ENCODE results near the gene MTSS2.

The MTSS2 gene, protein sequence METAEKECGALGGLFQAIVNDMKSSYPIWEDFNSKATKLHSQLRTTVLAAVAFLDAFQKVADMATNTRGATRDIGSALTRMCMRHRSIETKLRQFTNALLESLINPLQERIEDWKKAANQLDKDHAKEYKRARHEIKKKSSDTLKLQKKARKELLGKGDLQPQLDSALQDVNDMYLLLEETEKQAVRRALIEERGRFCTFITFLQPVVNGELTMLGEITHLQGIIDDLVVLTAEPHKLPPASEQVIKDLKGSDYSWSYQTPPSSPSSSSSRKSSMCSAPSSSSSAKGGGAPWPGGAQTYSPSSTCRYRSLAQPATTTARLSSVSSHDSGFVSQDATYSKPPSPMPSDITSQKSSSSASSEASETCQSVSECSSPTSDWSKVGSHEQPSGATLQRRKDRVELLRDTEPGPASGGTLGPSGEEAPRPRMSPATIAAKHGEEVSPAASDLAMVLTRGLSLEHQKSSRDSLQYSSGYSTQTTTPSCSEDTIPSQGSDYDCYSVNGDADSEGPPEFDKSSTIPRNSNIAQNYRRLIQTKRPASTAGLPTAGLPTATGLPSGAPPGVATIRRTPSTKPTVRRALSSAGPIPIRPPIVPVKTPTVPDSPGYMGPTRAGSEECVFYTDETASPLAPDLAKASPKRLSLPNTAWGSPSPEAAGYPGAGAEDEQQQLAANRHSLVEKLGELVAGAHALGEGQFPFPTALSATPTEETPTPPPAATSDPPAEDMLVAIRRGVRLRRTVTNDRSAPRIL

DNA sequence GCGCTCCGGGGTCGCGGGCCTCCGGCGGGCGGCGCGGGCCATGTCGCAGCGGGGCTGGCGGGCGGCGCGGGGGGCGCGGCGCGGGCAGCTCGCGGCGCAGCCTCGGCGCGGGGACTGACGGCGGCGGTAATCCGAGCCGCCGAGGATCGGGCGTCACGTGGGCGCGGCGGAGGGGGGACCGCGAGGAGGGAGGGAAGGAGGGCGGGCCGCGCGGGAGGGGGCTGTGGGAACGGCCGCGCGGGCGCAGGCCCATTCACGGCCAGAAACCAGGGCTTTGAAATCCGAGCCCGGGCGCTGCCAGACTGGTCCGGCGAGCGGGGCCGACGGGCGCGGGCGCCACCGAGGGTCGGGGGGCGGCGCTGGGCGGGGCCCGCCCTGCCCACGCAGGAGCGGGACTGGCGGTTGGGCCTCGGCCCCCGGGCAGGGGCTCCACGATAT, at the start of gene MTSS2:
Gene MTSS2 (minus strand): TSS at position 116 of the 438 bp plus-strand sequence. CDS start 262 bp downstream, outside the sequence.
- DNase-seq (ENCODE audit: low read depth in 2 of 2): no peak

- no peak for DNase-seq (ENCODE audit: low read depth in 2 of 2)
Observed at GRCh38 chr16:70735141-70735979, 49.5 kb upstream of the MTSS2 start.

- no peak for DNase-seq (ENCODE audit: low read depth in 2 of 2)
Observed at GRCh38 chr16:70734522-70735095, 48.8 kb upstream of the MTSS2 start.

GRCh38 chr16:70730944-70731343, 45.1 kb upstream of the MTSS2 start:
- DNase-seq (ENCODE audit: low read depth in 2 of 2): no peak

GRCh38 chr16:70730031-70730430, 44.2 kb upstream of the MTSS2 start:
- no peak for DNase-seq (ENCODE audit: low read depth in 2 of 2)

GRCh38 chr16:70729292-70729691, 43.4 kb upstream of the MTSS2 start:
- no peak for DNase-seq (ENCODE audit: low read depth in 2 of 2)

- DNase-seq (ENCODE audit: low read depth in 2 of 2): no peak
Observed at GRCh38 chr16:70728150-70728549, 42.3 kb upstream of the MTSS2 start.

GRCh38 chr16:70726892-70727361, 41.1 kb upstream of the MTSS2 start:
- DNase-seq (ENCODE audit: low read depth in 2 of 2): no peak

DNA sequence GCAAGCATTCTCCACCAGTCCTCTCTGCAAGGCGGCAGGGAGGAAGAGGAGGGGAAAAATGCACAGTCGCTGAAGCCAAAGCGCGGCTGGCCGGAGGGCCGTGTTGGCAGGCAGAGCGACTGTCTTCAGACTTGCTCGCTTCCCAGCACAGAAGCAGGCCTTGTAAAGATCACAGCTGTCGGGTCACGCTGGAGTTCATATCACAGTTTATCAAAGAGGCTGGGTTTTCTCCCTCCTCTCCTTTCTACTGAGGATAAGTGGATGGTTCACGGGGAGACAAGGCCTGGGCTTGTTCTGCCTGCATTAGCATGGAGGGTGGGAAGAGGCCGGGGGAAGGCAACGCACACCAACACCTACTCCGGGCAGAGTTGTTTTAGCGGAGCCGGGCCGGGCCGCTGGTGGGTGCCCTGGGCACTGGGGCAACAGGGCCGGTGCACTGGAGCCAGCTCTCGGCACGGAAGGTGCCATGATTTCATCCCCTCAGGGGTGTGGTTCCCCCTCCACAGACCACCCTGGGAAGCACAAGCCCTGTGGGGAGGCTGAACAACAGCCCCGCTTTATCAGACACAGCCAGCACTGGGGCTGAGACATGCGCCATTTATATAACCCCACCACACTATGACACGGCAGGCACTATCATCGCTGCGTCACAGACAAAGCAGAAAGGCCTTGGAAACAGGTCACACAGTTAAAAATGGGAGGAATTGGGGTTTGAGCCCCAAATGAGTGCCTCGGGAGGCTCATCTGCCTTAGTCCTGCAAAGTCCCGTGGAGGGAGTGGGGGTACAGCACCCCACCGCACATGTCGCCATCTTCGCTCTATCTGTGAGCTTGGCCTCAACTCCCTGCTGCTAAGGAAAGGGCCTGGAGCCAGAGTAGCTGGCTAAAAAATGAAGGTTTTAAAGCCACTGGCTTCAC, 40.3 kb upstream of the MTSS2 start:
- no peak for DNase-seq (ENCODE audit: low read depth in 2 of 2)

GRCh38 chr16:70725024-70725911, 39.4 kb upstream of the MTSS2 start:
- no peak for DNase-seq (ENCODE audit: low read depth in 2 of 2)

DNA sequence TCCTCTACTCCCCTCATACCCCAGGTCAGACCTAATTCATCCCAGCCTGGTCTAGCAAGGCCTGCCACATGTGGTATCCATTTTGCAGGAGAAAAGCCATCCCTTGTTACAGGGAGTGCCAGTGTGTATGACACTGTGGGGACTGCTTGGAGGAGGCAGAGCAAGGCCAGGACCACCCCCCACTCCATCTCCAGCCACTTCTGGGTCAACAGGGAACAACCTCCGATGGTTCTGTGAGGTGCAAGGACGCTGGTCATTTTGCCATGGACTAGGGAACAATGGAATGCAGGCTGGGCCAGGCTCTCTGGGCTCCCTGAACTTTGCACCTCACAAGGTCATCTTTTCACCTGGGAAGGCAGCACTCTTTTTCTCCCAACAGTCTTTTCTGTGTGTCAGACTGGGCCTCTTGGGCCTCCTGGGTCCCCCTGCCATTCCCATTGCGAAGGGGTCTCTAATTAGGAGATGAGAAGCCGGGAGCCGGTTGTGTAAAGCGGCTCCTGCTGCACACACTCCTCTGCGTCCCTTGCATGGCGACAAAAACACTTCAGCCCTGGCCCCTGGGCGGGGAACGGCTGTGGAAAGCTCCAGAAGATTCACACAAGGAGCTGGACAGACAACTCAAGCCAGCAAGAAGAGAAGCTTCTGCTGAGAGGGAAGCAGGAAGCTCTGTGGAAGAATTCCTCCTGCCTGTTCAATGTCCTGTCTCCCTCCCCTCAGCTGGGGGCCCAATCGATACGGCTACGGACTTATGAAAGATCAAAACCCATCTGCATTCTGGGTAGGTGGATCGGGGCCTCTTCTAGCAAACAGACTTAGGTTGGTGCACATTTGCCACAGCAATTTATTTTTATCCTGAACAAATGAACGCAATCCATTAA, 38.5 kb upstream of the MTSS2 start:
- no peak for DNase-seq (ENCODE audit: low read depth in 2 of 2)

DNA sequence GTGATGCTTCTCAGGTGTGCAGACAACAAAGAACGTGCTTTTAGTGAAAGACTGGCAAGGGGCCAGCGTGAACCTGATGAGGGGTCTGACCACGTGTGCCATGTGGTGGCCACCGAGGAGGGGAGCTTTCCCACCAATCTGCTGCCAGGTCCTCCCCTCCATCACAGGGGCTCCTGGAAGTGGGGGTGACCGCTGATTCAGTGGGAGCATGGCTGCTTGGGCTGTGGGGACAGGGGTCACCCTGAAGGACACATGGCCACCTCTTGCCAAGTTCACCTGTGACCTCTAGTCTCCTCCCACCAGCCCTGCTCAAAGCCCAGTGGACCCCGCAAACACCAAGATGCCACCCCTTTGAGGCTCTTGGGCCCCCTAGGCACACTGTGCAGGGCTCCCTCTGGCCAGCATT, 37.9 kb upstream of the MTSS2 start:
- no peak for DNase-seq (ENCODE audit: low read depth in 2 of 2)

DNA sequence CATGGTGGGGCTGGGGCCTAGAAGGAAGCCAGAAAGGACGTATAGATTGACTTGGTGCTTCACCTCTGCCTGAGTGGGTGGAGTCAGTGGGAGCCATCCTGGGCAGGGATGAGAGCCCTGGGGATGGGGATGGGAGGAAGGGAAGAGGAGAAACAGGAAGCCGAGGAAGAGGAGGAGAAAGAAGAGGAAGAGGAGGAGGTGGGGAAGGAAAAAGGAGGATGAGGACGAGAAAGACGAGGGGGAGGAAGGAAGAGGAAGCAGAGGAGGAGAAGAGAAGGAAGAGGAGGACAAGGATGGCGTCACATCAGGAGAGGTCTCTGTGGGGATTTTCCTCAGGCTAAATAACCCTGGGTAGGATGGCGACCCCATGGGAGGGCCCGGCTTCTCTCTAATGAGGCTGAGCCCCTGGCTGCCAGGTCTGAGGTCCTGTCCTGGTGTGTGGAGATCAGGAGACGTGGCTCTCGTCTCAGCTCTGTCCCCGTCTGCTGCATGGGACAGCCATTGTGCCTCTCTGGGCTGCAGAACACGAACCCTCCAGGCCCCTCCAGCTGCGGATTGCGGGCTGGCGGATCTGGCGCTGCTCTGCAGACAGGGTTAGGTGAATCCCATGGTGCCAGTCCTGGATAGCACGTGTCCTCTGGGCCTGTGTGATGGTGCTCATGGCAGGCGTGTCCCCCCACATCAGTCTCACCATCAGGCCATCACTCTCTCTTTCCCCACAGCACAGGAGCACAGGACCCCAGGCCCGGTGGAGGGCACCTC, 35.5 kb upstream of the MTSS2 start:
- no peak for DNase-seq (ENCODE audit: low read depth in 2 of 2)

GRCh38 chr16:70720425-70721201, 34.8 kb upstream of the MTSS2 start:
- no peak for DNase-seq (ENCODE audit: low read depth in 2 of 2)

DNA sequence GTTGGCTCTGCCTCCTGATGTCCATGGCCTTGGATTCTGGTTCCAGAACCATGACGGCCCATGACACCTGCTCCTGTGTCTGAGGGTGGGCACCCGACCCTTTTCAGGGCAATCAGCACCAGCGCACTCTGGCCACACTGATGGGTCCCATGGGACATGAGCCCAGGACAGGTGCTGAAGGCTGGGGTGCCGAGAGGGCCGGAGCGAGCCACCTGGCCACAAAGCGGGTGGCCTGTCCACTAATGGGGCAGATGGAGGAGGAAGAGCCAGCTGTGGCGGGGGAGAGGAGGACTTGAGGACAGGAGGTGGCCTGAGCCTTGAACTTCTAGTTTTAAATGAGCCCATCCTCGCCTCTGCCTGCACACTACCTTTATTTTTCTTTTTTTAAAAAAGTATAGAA, 31.2 kb upstream of the MTSS2 start:
- DNase-seq (ENCODE audit: low read depth in 2 of 2): no peak

- no peak for DNase-seq (ENCODE audit: low read depth in 2 of 2)
Observed at GRCh38 chr16:70715860-70716357, 30.1 kb upstream of the MTSS2 start.
